Amniotic epithelial cell (primary cell): ENCODE measurements around the gene NEK11.
A peak's percentile ranks its signal among the peaks of the same experiment; 100 is the strongest.

ENCODE experiments used
- DNase-seq: peaks from one replicate; pipeline ENCODE4 v3.0.0-alpha.2; 2010; ENCODE audit warnings: low read depth

NEK11 gene

GRCh38 chr3:131224886-131225550 lies 198.3 kb downstream of the NEK11 start:
- DNase-seq, result peak; percentile 53

DNA sequence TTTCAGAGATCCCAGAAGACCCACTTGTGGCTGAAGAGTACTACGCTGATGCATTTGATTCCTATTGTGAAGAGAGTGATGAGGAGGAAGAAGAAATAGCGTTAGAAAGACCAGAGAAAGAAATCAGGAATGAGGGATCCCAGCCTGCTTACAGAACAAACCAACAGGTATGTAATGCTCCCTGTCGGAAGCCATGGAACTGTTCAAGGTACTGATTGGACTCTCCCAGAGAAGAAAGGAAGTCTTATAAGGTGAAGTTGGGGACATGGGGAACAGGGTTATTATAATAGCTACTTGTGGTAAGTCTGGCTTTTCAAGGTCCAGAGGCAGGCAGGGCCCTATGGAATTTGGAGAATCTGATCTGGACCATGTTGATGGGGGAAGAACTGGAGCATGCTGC lies 201.8 kb downstream of the NEK11 start:
- DNase-seq, result no peak

DNA sequence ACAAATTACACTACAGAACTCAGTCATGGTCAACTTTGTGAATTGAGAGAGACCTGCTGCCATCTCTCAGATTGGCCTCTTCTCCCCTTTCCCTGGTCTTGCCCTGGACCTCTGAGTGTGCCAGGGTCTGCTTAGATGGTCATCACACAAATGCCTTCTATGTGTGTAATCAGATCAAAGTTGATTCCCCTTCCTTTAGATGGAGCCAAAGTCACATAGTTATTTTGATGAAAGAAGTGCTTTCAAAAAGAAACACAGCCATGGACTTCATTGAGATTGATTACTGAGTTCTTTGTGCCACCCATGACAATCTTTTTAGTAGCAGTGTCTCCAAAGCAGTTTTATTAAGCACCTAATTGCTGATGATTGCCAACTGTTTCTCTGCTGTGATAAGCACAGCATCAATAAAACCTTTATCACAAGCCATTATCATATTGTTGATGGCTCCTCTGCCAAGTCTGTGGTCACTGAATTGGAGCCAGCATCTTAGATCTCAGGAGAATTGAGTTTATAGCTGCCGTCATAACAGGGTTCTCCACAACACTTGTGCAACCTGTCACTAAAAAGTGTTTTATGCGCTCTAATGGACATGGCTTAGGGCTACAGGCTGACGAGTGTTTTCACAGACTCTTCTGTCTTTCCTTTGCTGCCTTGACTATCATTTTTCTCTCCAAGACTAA lies 205.2 kb downstream of the NEK11 start:
- peak; percentile 78 for DNase-seq

- DNase-seq, result no peak
Measured at GRCh38 chr3:131232711-131233267, 206.1 kb downstream of the NEK11 start.

DNA sequence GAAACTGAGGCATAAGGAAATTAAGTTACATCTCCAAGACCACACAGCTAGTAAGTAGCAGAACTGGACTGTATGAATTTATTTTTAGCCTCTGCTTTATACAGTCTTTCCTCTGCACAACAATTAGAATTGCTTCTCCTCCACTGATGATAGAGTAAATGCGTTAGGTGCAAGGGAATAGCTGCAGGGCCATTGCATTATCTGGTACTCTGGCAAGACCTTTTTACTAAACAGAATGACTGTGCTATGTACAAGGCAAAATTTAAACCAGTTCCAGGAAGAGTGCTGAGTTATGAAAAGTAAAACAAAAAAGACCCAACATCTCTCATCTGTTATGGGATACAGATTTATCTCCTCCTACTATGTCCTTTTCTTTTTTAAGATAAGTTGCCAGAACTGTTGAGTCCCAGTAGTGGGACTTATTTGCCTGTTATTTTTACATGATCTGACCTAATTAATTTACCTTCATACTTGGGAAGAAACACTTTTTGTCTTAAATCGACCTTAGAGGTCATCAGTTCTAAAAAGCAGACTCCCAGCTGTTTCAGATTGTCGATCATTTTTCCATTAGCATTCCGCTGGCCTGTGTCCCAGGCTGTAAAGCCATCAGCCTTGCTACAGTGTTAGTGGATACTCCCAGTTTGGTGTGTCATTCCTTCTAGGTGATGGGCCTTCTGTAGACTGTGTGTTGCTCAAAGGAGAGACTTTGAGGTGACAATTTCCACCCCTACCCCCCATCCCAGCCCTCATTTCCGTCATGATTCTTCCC lies 207.4 kb downstream of the NEK11 start:
- DNase-seq, result no peak

- DNase-seq, result no peak
Measured at GRCh38 chr3:131236421-131236820, 209.7 kb downstream of the NEK11 start.

DNA sequence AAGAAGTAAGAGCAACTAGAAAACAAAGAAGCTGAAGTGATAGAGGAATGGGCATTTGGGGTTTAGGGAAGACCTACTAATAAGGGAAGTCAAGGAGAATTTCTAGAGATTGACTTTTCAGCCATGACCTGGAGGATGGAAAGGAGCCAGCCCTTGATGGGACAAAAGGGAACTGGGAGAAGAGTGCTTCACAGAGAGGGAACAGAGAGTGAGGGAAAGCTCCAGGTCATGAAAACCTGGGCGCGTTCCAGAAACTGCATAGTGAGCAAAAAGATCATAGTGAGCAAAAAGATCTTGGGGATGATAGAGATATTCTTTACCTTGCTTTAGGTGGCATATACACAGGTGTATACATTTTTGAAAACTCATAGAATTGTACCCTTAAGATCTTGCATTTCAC lies 211.8 kb downstream of the NEK11 start:
- no peak for DNase-seq

GRCh38 chr3:131239267-131239666 lies 212.6 kb downstream of the NEK11 start:
- no peak for DNase-seq

- DNase-seq, result no peak
Measured at GRCh38 chr3:131242201-131242600, 215.5 kb downstream of the NEK11 start.

GRCh38 chr3:131250466-131250865 lies 223.8 kb downstream of the NEK11 start:
- DNase-seq, result no peak

- DNase-seq, result peak; percentile 84
Measured at GRCh38 chr3:131260525-131260924, 233.8 kb downstream of the NEK11 start.

- no peak for DNase-seq
Measured at GRCh38 chr3:131261104-131261503, 234.4 kb downstream of the NEK11 start.

DNA sequence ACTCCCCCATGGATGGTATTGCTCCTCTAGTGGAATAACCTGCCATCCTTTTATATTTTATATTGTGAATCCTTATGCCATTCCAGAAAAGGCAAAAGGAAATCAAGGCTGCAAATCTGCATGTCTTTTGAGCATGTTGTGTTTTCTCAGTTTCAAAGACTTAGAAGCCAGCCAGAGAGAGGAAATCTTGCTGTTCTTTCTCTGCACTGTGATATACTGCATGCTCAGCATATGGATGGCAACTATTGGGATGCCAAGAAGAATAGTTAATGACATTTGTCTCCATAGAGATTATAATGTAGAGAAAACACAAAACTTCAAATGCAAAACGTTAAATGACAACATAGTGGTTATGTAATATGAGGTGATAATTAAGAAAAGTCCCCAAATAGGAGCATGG lies 248.9 kb downstream of the NEK11 start:
- no peak for DNase-seq

DNA sequence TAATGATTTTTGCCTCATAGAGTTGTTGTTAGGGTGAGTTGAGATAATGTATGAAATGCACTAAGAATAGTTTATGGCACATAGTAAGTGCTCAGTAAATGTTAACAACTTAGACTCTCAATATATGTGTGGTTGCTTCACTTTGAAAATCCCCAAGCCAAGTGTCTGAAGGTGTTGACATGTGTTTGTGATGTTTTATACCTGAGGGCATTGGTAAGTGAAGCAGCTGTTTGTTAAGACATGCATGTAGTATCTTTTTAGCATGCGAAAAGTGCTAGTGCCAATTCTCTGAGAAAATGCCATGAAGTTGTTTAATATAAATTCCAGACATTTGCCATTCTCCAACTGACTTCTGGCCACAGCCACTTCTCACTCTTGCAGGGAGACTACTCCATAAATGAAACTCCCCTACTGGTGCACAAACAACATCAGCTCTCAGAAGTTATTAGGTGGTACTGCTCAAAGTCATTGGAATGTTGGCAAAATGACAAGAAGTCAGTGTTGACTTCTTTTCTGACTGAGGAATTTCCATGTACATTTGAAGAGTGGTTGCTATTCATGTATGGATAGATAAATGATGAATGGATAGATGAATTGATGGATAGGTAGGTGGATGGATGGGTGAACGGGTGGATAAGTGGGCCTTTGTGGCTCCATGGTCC lies 251.3 kb downstream of the NEK11 start:
- peak; percentile 10 for DNase-seq

- DNase-seq, result no peak
Measured at GRCh38 chr3:131279577-131279976, 252.9 kb downstream of the NEK11 start.

GRCh38 chr3:131282379-131282778 lies 255.7 kb downstream of the NEK11 start:
- no peak for DNase-seq

GRCh38 chr3:131282967-131283366 lies 256.3 kb downstream of the NEK11 start:
- DNase-seq, result no peak

GRCh38 chr3:131283862-131284261 lies 257.2 kb downstream of the NEK11 start:
- no peak for DNase-seq

GRCh38 chr3:131284302-131284701 lies 257.6 kb downstream of the NEK11 start:
- no peak for DNase-seq

GRCh38 chr3:131285456-131285855 lies 258.8 kb downstream of the NEK11 start:
- DNase-seq, result no peak

- no peak for DNase-seq
Measured at GRCh38 chr3:131299836-131300235, 273.2 kb downstream of the NEK11 start.

DNA sequence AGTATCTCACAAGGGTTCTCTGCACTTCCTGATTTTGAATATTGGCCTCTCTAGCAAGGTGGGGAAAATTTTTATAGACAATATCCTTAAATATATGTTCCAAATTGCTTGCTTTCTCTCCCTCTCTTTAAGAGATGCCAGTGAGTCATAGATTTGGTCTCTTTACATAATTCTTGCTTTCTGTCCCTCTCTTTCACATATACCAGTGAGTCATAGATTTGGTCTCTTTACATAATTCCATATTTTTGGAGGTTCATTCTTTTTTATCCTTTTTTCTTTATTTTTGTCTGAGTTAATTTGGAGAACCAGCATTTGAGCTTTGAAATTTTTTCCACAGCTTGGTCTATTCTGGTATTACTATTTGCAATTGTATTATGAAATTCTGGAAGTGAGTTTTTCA lies 277.2 kb downstream of the NEK11 start:
- DNase-seq, result peak; percentile 14
